Measurements from ENCODE around the gene PVR.

GRCh38 chr19:44692379-44692721 is 48.6 kb downstream of the PVR start:
- TF ChIP-seq CTCF (conservative IDR thresholded peaks at IDR 0.05; ENCODE audit: low read length), result no peak
- TF ChIP-seq EZH2phosphoT487 (IDR thresholded peaks at IDR 0.05; ENCODE audit: borderline replicate concordance), result no peak

All from Loucy (cell line).